ENCODE data around the gene ZNF764. TPM values are rescaled to one million over a fixed set of nuclear protein-coding genes. Genes with fewer than 3 reads are reported as not detected.

ZNF764 gene
- polyA plus RNA-seq, 1 donor (not counting 4 experiments of a cell fraction or from before 2014, with no cell fraction given): 1.6 TPM

- no peak for TF ChIP-seq CTCF (optimal IDR thresholded peaks at IDR 0.05 in 1 of 3, IDR thresholded peaks at IDR 0.05 in 1 of 3, conservative IDR thresholded peaks at IDR 0.05 in 1 of 3; ENCODE audit: extremely low read depth in 1 of 3, insufficient read depth in 2 of 3, low read length in 3 of 3)
- TF ChIP-seq EZH2 (IDR thresholded peaks at IDR 0.05; ENCODE audit: low read length): no peak
- Histone ChIP-seq H3K4me2 (ENCODE audit: control insufficient read depth, extremely low read depth, insufficient read depth, low read depth, low read length) (no peak overlapping the region), H3K9me1 (ENCODE audit: control insufficient read depth, extremely low read depth, insufficient read depth, low read length) (no peaks in the 10 kb centered on the region), H3K4me3 (ENCODE audit: control insufficient read depth in 2 of 3, extremely low read depth in 1 of 3, insufficient read depth in 2 of 3, low read depth in 1 of 3, low read length in 3 of 3) (no peak overlapping the region), H3K79me2 (ENCODE audit: control insufficient read depth, insufficient read depth, low read length) (no peaks in the 10 kb centered on the region), H3K4me1 (ENCODE audit: control insufficient read depth, extremely low read depth, insufficient read depth, low read length) (peaks cover 5% of the 10 kb centered on the region), H3K9ac (ENCODE audit: control insufficient read depth, extremely low read depth, insufficient read depth, low read length) (no peak overlapping the region), H2AFZ (ENCODE audit: control insufficient read depth, low read length) (no peak overlapping the region), H4K20me1 (ENCODE audit: control insufficient read depth, extremely low read depth, insufficient read depth, low read length) (no peaks in the 10 kb centered on the region), H3K9me3 (ENCODE audit: control insufficient read depth, low read depth, low read length) (no peaks in the 10 kb centered on the region), H3K36me3 (ENCODE audit: control insufficient read depth in 2 of 2, extremely low read depth in 1 of 2, insufficient read depth in 2 of 2, low read length in 2 of 2) (no peaks in the 10 kb centered on the region), H3K27me3 (ENCODE audit: control insufficient read depth, extremely low read depth, insufficient read depth, low read length) (no peaks in the 10 kb centered on the region), H3K27ac (ENCODE audit: control insufficient read depth, insufficient read depth, low read length) (no peak overlapping the region)
- FAIRE-seq (no peak), DNase-seq (ENCODE audit: low read depth, low spot score) (no peak)
- dilution Hi-C loops (cut with MboI; ENCODE audit: extremely low pct_ligation_motif_present, low sequenced_read_pairs): no loop called here
These were observed 9.5 kb downstream of the ZNF764 start for GRCh38 chr16:30548416-30549253.

- TF ChIP-seq CTCF (optimal IDR thresholded peaks at IDR 0.05 in 1 of 3, IDR thresholded peaks at IDR 0.05 in 1 of 3, conservative IDR thresholded peaks at IDR 0.05 in 1 of 3; ENCODE audit: extremely low read depth in 1 of 3, insufficient read depth in 2 of 3, low read length in 3 of 3): no peak
- no peak for TF ChIP-seq EZH2 (IDR thresholded peaks at IDR 0.05; ENCODE audit: low read length)
- no peaks in the 10 kb centered on the region for H3K36me3 ChIP-seq (ENCODE audit: control insufficient read depth in 2 of 2, extremely low read depth in 1 of 2, insufficient read depth in 2 of 2, low read length in 2 of 2)
- peaks cover 5% of the 10 kb centered on the region for H3K4me1 ChIP-seq (ENCODE audit: control insufficient read depth, extremely low read depth, insufficient read depth, low read length)
- H3K9me1 ChIP-seq (ENCODE audit: control insufficient read depth, extremely low read depth, insufficient read depth, low read length): no peaks in the 10 kb centered on the region
- no peak overlapping the region for H3K9ac ChIP-seq (ENCODE audit: control insufficient read depth, extremely low read depth, insufficient read depth, low read length)
- H3K27ac ChIP-seq (ENCODE audit: control insufficient read depth, insufficient read depth, low read length): no peak overlapping the region
- no peaks in the 10 kb centered on the region for H3K27me3 ChIP-seq (ENCODE audit: control insufficient read depth, extremely low read depth, insufficient read depth, low read length)
- H3K4me3 ChIP-seq (ENCODE audit: control insufficient read depth in 2 of 3, extremely low read depth in 1 of 3, insufficient read depth in 2 of 3, low read depth in 1 of 3, low read length in 3 of 3): no peak overlapping the region
- dilution Hi-C loops (cut with MboI; ENCODE audit: extremely low pct_ligation_motif_present, low sequenced_read_pairs): no loop called here
- no peak for DNase-seq (ENCODE audit: low read depth, low spot score)
- no peak for FAIRE-seq
- H3K79me2 ChIP-seq (ENCODE audit: control insufficient read depth, insufficient read depth, low read length): no peaks in the 10 kb centered on the region
- H3K9me3 ChIP-seq (ENCODE audit: control insufficient read depth, low read depth, low read length): no peaks in the 10 kb centered on the region
- H3K4me2 ChIP-seq (ENCODE audit: control insufficient read depth, extremely low read depth, insufficient read depth, low read depth, low read length): no peak overlapping the region
- H4K20me1 ChIP-seq (ENCODE audit: control insufficient read depth, extremely low read depth, insufficient read depth, low read length): no peaks in the 10 kb centered on the region
- H2AFZ ChIP-seq (ENCODE audit: control insufficient read depth, low read length): no peak overlapping the region
These were observed 12.1 kb downstream of the ZNF764 start for GRCh38 chr16:30546115-30546514.
